Aorta (tissue), 5 donors: Measurements from ENCODE around the gene HOXA9. TPM values are rescaled to one million over a fixed set of nuclear protein-coding genes. Genes with fewer than 3 reads are reported as not detected.
A peak's percentile ranks its signal among the peaks of the same experiment; 100 is the strongest.

Experiments used
- ATAC-seq: fragments of 200-7000 bp; cut with Tn5 transposase; one replicate; pipeline ENCODE4 v1.9.1; 2022; ENCODE audit warnings: moderate library complexity; ENCODE audit not compliant: low FRiP score
- DNase-seq, 2 donors: peaks; one replicate each; pipeline ENCODE4 v3.0.0-alpha.2; 2020
- H3K27ac ChIP-seq, 2 donors: one replicate each; pipeline ENCODE4 v1.5.1; 2013; ENCODE audit warnings: low read length in 2 of 2, mild to moderate bottlenecking in 2 of 2, moderate library complexity in 2 of 2, control low read depth in 1 of 2, inconsistent platforms in 1 of 2, low read depth in 1 of 2
- H3K27me3 ChIP-seq, 2 donors: one replicate each; pipeline ENCODE4 v1.6.1; 2013; ENCODE audit warnings: control low read depth in 1 of 2, low read length in 1 of 2, mild to moderate bottlenecking in 1 of 2, moderate library complexity in 1 of 2; ENCODE audit not compliant: insufficient read depth in 2 of 2, control insufficient read depth in 1 of 2
- H3K36me3 ChIP-seq, 2 donors: one replicate each; pipeline ENCODE4 v1.6.1; 2013; ENCODE audit warnings: control low read depth in 1 of 2, low read length in 1 of 2, mild to moderate bottlenecking in 1 of 2; ENCODE audit not compliant: insufficient read depth in 2 of 2, control insufficient read depth in 1 of 2
- H3K4me1 ChIP-seq, 2 donors: one replicate each; pipeline ENCODE4 v1.6.1; 2013; ENCODE audit warnings: low read length in 2 of 2, control low read depth in 1 of 2, mild to moderate bottlenecking in 1 of 2, moderate library complexity in 1 of 2; ENCODE audit not compliant: insufficient read depth in 2 of 2, control insufficient read depth in 1 of 2
- H3K4me3 ChIP-seq, 2 donors: one replicate each; pipeline ENCODE4 v1.5.1; 2013; ENCODE audit warnings: low read length in 2 of 2, control low read depth in 1 of 2, mild to moderate bottlenecking in 1 of 2
- H3K9me3 ChIP-seq: one replicate; pipeline ENCODE4 v1.6.1; 2013; ENCODE audit warnings: mild to moderate bottlenecking, low read length; ENCODE audit not compliant: control insufficient read depth
- WGBS, 2 donors: extraction: QIAGEN DNeasy Blood & Tissue Kit; methylation state at CpG; one replicate each; pipeline ENCODE4 v1.1.7; 2013; 5-methylcytosine and 5-hydroxymethylcytosine counted together
- intact Hi-C, 2 donors: fragments of 100-400 bp; cut with DNase I; formaldehyde crosslinking; loops; one replicate each; pipeline versions ENCODE4 v1.14.2 to v1.15.0; 2022
- microRNA-seq, 2 donors: library from miRNA; unstranded; fragments of <30 nt; microRNA quantifications; one replicate each; pipeline ENCODE4 v1.2.0, GENCODE V29; 2020
- polyA plus RNA-seq, 2 donors: library from polyadenylated mRNA; stranded (reverse); fragments of 200-250 nt; gene quantifications; one replicate each; pipeline ENCODE4 v1.2.3, GENCODE V29; 2013
- total RNA-seq, 2 donors: library from RNA; stranded (reverse); fragmentation: NEBNext Ultra II Directional; extraction: Animal tissue kit (Norgen Biotek cat#: 25700); gene quantifications; one replicate each; pipeline ENCODE4 v1.2.1, GENCODE V29; 2021
- donor health status: healthy with polysubstance abuse.
- donor health status: Bipolar disorder and iron deficiency.
- donor health status: DM: no; HTN: no; CAD: no.
- donor health status: DM: no; HTN: no; CAD: no.
- donor health status: DM: yes; HTN: yes; CAD: no.

HOXA9 gene
- total and polyA plus RNA-seq, 4 donors: 1.5 to 5.8 (median 2.4) TPM

DNA sequence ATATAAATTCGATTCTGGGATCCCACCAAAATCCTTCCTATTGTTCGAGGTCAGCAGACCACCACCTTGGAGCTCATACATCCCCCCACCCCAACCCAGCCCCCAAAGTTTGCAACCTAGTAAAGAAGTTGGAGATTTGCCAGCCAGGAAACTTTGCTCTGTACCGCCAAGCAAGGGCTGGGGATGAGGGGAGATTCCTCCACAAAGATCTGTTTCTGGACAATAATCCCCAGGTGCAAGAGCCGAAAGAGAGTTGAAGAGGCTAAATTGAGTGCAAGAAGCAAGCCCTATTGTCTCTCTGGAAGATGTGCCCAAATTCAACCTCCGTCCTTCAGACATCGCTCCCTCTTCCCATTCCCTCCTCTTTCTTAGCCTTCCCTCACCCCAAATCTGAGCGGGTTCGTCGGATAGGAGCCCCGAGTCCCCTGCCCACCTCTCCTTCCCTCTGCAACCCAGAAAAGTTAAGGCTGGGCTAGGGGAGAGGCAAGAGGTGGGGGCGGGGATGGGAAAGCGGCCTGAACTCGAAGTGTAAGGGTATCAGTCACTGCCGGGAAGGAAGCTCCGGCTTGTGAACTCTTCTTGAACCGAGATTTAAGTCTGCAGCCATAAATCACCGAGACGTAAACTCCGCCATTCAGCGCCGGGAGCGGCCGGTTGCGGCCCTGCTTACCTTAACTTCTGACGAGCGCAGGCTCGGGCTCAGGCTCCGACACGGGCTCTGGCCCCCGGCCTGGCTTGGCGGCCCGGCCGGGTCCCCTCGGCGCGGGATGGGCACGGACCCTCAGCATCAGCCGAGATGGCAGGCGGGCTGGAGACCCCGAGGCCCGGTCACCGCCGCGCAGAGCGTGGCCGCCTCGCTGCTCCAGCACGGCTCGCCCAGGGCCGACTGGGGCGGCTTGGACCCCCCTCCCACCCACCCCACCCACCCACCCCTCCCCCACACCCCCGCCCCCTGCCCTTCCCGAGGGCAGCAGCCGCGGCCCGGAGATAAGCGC is 52.1 kb downstream of the HOXA9 start:
- whole genome bisulfite sequencing, 2 donors: 2 to 5% methylated on average over 36 to 57 of the region's 57 CpGs
- H3K9me3 ChIP-seq: no peaks in the 10 kb centered on the region
- peaks cover 0 to 6% of the 10 kb centered on the region in 2 donors for H3K4me1 ChIP-seq
- DNase-seq (peak; percentile 79 to 85), ATAC-seq (peak; percentile 13)
- intact Hi-C loops: no loop called here
- no peaks in the 10 kb centered on the region for H3K36me3 ChIP-seq
- peak overlapping the region; percentile 71 to 92 for H3K27ac ChIP-seq
- no peaks in the 10 kb centered on the region for H3K27me3 ChIP-seq
- peak overlapping the region; percentile 84 to 94 for H3K4me3 ChIP-seq

Small RNAs within 50 kb of the gene (microRNA-seq; reads per million reads assigned to microRNA genes)
- 156 to 3,890 reads per million in 2 donors for gene MIR196B

Other genes starting within 250 kb of the HOXA9 start
- 1 to 10 TPM; 1.3 to 1.6 TPM for gene HOXA1, start 69.5 kb downstream of the HOXA9 start, total RNA-seq
- under 1 TPM; 0.59 to 0.88 TPM for gene HOXA1, start 69.5 kb downstream of the HOXA9 start, polyA plus RNA-seq
- gene HOXA2, start 62.9 kb downstream of the HOXA9 start, total RNA-seq: 1 to 10 TPM; 1.6 to 4.7 TPM
- gene HOXA2, start 62.9 kb downstream of the HOXA9 start, polyA plus RNA-seq: 1 to 10 TPM; 2.3 to 3.6 TPM
- gene HOXA4, start 34.8 kb downstream of the HOXA9 start, total RNA-seq: 10 to 100 TPM in 1 of 2 donors, 1 to 10 TPM in 1; 5.6 to 11.6 TPM
- gene HOXA4, start 34.8 kb downstream of the HOXA9 start, polyA plus RNA-seq: 10 to 100 TPM in 1 of 2 donors, 1 to 10 TPM in 1; 2.6 to 10.1 TPM
- gene HOXA5, start 21.9 kb downstream of the HOXA9 start, total RNA-seq: 10 to 100 TPM in 1 of 2 donors, 1 to 10 TPM in 1; 8.0 to 11.8 TPM
- 1 to 10 TPM; 1.6 to 2.7 TPM for gene HOXA5, start 21.9 kb downstream of the HOXA9 start, polyA plus RNA-seq
- gene HOXA6, start 17.8 kb downstream of the HOXA9 start, total RNA-seq: 1 to 10 TPM; 6.3 to 7.6 TPM
- gene HOXA6, start 17.8 kb downstream of the HOXA9 start, polyA plus RNA-seq: under 1 TPM in 1 of 2 donors, not detected in 1; 0.97 TPM
- 10 to 100 TPM in 1 of 2 donors, 1 to 10 TPM in 1; 9.6 to 20.8 TPM for gene HOXA3, start 13.0 kb downstream of the HOXA9 start, total RNA-seq
- 10 to 100 TPM in 1 of 2 donors, 1 to 10 TPM in 1; 3.8 to 12.2 TPM for gene HOXA3, start 13.0 kb downstream of the HOXA9 start, polyA plus RNA-seq
- gene HOXA7, start 8.9 kb downstream of the HOXA9 start, total RNA-seq: 1 to 10 TPM; 4.7 to 9.3 TPM
- gene HOXA7, start 8.9 kb downstream of the HOXA9 start, polyA plus RNA-seq: 1 to 10 TPM; 2.4 to 3.3 TPM
- gene HOXA10, start 8.8 kb upstream of the HOXA9 start, total RNA-seq: 10 to 100 TPM in 1 of 2 donors, 1 to 10 TPM in 1; 1.5 to 11.2 TPM
- gene HOXA10, start 8.8 kb upstream of the HOXA9 start, polyA plus RNA-seq: 1 to 10 TPM; 3.4 to 3.6 TPM
- under 1 TPM in 1 of 2 donors, not detected in 1; 0.81 TPM for gene HOXA11, start 19.7 kb upstream of the HOXA9 start, total RNA-seq
- gene HOXA11, start 19.7 kb upstream of the HOXA9 start, polyA plus RNA-seq: under 1 TPM in 1 of 2 donors, not detected in 1; 0.13 TPM
- gene HOXA13, start 34.6 kb upstream of the HOXA9 start, total RNA-seq: not detected
- gene HOXA13, start 34.6 kb upstream of the HOXA9 start, polyA plus RNA-seq: under 1 TPM in 1 of 2 donors, not detected in 1; 0.38 TPM
- not detected for gene EVX1, start 77.3 kb upstream of the HOXA9 start, total RNA-seq
- gene EVX1, start 77.3 kb upstream of the HOXA9 start, polyA plus RNA-seq: not detected